SIG-M5 treated with dmso at 0.1 percent for 504 hours (cell line): ENCODE results near the gene KBTBD13.
A peak's percentile ranks its signal among the peaks of the same experiment; 100 is the strongest.

Source experiments
- DNase-seq: peaks from one replicate; lab custom pipeline; 2025; ENCODE audit not compliant: unreplicated experiment; lab: John Stamatoyannopoulos, UW

Gene KBTBD13

DNA sequence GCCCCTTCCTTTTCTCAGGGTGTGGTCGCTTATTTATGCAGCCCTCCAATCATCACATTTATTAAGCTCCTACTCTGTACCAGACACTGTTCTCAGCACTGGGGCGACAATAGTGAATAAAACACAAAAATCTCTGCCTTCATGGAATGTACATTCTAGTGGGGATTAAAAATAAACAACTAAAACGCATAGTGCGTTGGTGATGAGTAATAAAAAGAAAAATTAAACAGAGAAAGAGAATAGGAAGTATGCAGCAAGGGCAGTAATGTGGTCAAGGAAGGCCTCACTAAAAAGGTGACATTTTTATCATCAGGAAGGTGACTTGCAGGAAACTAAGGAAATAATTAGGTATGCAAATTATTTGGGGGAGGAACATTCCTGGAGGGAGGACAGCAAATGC lies 26.3 kb upstream of the KBTBD13 start:
- DNase-seq: no peak

DNA sequence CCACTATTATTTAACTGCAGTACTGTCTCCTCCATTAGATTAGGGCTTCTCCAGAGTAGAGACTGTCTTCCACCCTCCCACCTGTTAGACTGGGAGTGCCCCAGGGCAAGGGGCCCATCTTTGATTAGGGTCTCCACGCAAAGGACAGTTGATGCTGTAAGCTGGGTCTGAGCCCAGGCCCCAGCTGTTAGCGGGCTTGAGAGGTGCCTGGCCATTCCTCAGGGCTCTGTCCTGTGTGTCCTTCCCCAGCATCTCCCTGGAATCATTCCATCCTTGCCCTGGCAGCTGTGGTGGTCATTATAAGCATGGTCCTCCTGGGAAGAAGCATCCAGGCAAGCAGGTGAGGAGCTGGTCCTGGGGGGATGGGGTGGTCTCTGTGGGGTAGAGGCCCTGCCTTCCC lies 25.3 kb upstream of the KBTBD13 start:
- DNase-seq: no peak

DNA sequence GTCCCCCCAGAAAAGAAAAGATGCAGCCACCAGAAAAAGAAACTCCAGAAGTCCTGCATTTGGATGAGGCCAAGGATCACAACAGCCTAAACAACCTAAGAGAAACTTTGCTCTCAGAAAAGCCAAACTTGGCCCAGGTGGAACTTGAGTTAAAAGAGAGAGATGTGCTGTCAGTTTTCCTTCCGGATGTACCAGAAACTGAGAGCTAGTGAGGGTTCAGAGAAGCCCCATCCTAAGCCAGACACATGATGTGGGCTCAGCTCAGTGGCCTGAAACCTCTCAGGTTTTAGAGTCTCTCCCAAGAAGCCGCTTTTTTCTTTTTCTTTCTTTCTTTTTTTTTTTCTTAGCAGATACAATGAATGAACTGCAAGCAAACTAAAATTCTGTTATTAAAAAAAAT lies 23.6 kb upstream of the KBTBD13 start:
- no peak for DNase-seq

DNA sequence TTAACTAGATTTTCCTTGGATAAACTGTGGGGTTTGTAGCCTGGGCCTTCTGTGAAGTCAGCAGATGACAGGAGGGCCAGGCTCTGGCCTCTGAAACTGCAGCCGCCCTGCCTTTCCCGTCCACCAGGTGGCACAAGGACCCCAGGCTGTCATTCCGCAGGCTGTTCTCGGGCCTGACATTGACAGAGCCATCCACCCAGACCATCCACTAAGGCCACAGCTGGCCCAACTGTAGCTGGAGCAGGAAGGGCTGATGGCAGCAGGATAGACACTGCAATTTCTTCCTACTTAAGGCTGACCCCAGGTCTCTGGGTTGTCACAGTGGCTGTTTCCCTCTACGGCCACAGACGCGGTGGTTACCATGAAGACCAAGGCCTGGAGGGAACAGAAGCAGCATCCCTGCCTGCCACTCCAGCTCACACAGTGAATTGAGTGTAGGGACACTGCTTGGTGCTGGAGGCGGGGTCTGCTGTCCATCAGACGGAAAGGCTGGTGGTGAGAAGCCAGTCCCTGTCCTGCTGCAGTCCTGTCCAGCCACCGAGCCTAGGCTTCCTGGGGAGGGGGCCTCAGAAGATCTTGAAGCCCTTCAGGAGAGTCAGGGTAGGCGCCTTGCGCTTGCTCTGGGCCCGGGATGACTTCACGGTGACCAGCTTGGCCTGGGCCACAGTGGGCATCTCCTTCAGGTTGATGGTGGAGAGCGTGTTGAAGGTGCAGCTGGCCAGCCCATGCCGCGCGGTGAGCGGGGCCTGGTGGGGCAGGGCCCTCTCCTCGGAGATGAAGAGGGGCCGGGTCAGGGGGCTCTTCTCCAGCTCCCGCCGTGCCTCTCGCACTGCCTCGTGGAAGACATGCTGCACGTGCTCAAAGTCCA lies 22.0 kb upstream of the KBTBD13 start:
- peak; percentile 34 for DNase-seq

DNA sequence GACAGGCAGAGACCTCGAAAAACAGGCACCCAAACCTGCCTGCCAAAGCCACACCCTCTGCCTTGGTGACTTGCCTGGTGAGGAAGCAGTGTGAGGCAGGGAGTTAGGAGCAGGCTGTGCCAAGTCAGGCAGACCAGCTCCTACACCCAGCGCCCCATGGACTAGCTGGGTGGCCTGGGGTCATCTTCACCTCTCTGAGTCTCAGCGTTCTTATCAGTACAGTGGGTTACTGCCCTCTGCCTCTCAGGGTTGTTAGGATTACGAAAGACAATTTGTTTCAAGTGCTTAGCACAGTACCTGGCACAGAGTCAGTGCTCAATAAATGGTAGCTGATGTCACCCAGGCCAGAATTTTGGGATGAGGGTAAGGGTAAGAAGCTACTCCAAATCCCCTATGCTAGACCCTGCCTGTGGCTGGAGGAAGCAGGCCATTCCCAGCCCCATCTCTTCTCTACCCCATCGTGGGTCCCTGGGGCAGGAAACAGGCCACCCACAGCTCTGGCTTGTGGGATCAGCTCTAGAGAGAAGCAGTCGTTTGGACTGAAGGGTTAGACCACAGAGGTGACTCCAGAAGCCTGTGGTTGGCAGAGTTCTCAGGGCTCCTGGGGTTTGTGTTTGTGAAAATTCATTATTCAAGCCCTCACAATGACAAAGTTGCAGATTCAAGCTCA lies 21.2 kb upstream of the KBTBD13 start:
- no peak for DNase-seq

DNA sequence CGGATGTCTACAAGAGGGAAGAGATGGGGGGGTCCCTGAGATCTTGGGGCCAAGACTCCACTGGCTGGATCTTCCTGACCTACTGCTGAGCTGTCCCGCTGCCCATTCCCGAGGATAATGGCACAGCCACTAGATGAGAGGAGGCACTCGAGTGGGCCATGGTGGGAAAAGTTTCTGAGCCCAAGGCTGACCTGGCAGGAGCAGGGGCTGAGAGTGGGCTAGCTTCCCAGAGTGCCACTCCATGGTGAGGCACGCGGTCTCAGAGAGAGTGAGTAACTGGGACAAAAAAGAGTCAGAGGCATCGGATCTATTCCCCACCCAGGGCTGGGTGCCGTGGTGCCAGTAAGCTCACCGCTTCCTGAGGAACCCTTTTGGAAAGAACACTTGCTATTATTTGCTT lies 20.4 kb upstream of the KBTBD13 start:
- DNase-seq: no peak

DNA sequence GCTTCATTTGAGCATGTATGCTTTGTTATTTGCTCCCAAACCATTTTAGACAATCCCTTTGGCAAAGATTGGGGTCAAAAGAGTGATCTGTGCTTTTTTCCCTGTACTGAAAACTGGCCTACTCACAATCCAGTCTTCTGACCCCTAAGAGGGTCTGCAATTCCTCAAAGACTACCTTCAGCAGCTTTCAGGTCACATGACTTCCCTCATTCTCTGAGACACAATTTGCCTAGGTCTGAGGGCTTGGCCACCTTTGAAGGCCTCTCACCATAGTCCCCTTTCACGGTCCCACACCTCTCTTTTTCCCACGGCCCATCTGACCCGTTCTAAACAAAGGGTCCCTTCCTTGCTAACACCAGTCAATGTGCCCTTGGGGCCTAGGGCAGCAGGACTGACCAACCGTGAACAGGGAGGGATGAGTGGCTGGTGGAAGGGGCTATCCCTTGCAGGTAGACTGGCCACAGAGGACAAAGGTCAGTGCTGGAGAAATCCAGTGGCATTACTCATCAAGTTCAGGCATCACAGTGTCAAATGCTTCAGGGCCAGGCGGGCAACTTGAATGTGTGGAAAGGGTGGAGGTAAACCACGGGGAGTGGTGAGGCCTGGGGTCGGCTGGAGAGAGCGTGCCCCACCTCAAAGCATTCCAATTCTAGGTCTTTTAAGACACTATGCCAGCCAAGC lies 19.5 kb upstream of the KBTBD13 start:
- DNase-seq: peak; percentile 6

DNA sequence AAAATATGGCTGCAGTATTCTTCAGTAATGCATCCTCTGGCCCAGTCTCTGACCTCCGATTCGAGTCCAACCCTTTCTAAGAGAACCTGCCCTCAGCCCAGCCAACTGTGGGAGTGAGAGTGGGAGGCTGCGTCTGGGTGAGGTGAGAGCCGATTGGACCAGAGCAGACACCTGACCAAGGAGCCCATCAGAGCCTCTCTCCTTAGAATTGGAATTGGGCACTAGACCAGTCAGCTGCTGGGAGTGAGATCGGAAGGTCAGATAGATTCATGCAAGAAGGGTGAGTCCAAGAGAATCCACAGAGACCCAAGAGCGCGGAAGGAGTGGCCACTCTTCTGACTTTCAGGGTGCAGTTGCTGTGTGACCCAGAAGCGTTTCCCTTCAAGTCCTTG lies 19.0 kb upstream of the KBTBD13 start:
- DNase-seq: no peak

DNA sequence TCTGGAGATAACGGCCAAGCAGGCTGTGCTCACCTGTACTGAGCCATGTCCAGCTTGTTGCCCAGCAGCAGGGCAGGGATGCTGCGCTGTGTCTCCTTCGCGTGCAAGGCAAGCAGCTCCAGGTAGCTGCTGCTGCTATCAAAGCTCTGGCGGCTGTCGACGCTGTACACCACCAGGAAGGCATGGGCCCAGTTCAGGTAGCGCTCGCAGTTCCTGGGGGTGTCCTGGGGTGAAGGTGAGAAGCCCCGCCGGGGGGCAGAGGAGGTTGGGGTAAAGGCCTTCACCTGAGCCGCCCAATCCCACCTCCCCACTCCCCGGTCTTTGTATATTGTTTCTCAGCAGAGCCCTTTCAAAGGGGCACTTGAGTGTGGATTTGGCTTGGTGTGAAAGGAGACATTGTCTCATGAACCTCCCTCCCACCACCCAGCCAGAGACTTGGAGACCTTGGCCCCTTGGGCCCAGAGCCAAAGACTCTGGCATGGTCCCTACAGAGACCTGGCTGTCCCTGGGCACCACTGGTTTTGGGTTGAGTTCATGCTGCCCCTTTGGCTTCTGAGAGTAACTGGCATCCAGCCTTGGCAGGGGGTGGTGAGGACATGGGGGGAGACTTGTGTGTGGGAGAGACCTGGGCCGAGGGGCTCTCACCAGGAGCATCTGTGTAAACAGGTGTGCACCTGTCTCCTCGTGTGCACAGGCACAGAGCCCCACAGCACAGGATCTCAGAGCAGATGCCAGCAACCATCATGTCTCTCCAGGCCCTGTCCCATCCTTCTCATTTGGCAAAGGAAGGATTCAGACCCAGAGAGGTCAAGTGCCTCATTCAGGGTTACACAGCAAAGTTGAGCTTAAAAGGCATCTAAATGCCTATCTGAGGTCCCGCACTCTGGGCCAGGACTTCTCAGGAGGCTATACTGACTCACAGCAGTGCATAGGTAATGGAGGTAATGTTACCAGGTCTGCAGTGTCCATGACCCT lies 17.9 kb upstream of the KBTBD13 start:
- DNase-seq: no peak

DNA sequence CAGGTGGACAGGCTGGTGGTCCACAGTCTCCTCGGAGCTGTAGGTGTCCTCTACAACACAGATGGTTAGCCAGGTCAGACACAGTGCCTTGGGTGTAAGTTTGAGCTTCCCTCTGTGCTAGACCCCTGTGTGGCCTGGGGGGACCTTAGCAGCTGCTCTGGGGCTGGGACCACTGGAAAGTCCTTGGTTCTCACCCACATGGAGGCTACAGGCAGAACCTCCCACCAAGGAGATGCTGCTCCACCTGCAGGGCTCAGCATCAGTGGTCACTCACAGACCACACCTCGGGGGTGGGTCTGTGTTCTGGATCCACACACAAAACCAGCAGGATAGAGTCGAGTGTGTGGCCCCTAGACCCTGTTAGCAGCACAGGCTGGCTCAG lies 17.2 kb upstream of the KBTBD13 start:
- DNase-seq: no peak

DNA sequence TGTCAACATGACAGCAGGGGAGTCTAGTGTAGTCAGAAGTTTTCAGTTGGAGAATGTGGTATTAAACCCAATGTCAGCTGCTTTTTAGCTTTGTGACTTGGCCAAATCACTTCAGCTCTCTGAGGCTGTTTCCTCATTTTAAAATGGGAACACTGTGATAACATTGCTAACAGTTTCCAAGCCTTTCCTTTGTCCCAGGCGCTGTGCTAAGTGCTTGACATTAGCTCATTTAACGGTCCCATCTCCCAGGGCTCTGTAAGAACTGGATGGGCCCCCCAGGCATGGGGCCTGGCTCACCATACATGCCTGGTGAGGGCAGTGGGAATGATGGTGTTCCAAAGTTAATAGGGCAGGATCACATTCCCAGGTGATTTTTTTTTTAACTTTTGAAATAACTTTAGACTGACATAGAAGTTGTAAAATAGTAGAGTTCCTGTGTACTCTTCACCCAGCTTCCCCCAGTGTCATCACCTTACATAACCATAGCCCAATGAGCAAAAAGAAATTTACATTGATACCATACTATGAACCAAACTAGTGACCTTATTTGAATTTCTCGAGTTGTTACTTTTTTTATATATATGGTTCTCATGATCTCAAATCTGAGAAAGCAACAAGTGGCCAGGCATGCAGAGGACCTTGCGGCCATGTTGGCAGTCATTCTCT lies 16.5 kb upstream of the KBTBD13 start:
- DNase-seq: no peak

DNA sequence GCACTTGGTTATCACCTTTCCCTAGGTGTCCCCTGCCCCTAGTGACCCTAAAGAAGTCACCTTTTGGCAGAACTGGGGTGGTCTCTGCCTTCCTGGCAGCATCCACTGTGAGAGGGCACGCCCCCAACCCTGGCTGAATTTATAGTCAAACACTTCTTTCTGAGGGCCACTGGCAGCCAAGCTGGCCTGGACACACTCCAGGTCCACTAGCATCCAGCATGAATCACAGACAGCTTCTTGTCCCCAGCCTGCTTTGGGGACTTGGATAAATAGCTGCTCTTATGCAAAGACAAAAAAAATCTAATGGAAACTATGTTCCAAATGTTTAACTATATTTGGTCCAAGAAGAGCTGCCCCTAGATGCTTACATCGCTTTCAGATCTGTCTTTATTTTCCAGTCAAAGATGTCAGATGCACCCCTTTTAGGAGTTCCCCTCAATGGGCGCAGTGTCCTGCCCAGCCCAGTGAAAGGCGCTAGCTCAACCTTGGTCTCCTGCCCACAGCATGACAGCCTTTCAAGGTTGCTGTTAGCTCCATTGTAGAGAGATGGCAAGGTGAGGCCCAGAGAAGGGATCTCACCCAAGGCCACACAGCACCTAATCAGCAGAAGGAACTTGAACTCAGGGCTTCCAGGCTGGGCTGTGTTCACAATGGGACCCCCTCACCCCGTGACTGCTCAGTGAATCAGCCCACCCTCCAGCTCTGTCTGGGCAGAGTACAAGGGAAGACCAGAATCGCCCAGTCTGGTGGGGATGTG lies 15.7 kb upstream of the KBTBD13 start:
- DNase-seq: no peak

DNA sequence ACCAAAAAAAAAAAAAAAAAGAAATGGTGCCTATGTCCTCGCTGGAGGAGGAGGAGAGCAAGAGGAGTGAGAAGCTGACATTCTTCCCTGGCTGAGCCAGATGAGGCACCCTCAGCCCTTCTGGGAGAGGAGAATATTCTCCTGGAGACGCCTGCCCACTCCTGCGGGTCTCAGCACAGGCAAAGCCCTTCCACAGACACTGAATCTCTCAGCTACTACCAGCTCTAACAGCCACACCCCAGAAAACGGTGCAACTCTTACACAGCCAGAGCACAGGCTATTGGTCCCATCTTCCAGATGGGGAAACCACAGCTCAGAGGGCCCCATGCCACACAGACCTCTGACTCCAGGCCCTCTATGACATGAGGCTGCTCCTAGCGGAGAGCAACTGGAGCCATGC lies 14.5 kb upstream of the KBTBD13 start:
- peak; percentile 26 for DNase-seq

DNA sequence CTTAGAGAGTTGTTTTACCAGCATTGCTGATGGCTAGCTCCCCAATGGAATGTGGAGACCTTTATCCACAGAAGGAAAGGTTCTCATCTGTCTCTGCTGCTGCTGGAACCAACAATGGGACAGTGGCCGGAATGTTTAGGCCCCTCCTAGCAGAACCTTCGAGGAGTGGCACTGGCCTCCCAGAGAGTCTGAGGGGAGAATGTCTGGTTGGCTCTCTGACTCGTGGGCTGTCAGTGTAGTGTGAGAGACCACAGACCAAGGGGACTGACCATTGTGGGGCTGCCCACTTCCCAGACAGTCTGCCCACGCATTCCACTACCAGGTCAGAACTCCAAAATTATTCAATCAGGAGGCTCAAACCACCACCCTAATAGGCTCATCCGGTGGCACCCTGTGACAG lies 13.8 kb upstream of the KBTBD13 start:
- DNase-seq: no peak

DNA sequence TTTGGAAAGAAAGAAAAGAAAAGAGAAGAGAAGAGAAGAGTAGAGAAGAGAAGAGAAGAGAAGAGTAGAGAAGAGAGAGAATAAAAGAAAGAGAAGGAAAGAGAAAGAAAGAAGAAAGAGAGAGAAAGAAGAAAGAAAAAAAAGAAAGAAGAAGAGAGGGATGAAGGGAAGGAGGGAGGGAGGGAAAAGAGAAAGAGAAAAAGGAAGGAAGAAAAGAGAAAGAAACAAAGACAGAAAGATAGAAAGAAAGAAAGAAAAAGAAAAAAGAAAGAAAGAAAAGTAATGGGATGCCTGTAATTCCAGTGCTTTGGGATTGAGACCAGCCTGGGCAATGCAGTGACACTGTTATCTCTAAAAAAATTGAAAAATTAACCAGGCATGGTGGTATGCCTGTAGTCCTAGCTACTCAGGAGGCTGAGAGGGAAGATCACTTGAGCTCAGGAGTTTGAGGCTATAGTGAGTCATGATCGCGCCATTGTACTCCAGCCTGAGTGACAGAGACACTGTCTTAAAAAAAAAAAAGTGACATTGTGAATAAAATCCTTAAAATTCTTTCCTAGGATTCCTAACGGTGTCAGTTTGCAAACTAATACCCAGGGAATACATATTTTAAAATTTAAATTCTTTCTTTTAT lies 10.4 kb upstream of the KBTBD13 start:
- no peak for DNase-seq

DNA sequence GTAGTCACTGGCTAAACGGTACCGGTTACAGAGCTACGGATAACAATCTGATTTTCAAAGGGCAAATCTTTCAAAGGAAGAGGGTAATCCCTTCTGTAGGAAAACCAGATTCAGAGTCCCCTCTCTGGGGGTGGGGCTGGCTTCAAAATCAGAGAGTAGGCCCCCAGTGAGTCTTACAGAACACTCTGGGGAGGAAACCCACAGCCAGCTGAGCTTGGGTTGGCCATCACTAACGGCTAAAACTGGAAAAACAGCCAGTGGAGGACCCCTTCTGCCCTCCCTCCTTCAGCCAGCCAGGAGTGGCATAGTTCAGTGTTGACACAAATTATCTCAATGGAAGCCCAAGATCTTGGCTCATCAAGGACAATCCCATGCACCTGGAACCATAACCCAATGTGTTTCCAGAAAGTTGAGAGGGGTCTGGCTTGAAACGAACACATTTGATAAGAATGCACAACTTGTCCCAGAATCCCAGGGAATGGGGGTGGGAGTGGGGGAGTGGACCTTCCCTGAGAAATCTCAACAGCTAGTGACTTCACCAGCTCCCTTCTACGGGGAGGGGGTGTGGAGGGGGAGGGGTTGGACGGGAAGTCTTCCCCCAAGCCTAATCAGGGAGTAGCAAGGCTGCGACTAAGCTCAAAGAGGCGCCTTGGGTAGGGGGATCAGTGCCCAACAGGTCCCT lies 9.8 kb upstream of the KBTBD13 start:
- no peak for DNase-seq

DNA sequence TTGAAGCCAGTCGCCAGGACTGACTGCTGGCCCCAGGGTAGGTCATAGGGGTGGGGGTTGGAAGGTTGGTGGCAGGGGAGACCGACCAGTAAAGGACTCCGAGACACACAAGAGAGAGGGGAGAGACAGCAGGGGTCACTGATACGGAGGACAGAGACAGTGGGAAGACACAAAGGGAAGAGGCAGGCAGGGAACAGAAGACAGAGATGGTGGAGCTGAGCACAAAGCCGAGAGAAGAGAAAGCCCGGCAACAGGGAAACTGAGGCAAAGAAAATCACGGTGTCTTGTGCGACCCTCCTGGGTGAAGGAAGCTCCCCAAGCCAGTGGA lies 9.3 kb upstream of the KBTBD13 start:
- DNase-seq: no peak

DNA sequence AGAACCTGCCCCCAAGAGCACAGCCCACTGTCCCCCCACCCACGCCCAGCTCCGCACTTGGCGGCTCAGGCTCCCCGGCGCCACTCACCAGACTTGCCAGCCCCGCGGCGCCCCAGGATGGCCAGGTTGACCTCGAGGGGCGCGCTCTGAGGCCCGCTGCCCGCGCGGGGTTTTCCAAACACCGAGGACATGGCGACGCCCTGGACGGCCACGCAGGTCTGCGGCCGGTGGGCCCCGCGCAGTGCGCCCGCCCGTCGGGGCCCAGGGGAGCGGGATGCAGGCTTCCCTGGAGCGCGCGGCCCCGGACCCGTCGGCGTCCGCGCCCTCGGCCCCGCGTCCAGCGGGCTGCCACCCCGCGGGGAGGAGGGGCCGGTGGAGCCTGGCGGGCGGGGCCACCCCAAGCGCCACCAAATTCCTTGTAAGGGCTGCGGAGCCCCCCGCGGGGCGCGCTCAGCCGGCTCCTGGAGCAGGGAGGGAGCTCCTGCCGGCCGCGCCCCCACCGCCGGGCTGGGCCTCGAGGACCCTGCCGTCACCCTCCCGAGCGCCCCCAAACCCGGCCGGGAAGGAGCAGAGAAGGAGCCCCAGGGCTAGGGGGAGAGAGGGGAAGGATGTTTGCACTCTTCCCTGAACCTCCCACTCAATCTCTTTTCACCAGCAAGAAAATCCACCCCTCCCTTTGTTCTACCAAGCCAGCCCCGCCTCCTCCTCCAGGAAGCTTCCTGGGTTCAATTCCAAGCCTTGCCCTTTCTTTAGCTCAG lies 8.7 kb upstream of the KBTBD13 start, which contains the start of gene RASL12:
TSS of gene RASL12 (minus strand) at position 347 of the 758 bp plus-strand sequence. CDS start at position 191, 156 bp downstream.
- DNase-seq: no peak
